ENCODE results near the gene UCP2.

Gene UCP2

DNA sequence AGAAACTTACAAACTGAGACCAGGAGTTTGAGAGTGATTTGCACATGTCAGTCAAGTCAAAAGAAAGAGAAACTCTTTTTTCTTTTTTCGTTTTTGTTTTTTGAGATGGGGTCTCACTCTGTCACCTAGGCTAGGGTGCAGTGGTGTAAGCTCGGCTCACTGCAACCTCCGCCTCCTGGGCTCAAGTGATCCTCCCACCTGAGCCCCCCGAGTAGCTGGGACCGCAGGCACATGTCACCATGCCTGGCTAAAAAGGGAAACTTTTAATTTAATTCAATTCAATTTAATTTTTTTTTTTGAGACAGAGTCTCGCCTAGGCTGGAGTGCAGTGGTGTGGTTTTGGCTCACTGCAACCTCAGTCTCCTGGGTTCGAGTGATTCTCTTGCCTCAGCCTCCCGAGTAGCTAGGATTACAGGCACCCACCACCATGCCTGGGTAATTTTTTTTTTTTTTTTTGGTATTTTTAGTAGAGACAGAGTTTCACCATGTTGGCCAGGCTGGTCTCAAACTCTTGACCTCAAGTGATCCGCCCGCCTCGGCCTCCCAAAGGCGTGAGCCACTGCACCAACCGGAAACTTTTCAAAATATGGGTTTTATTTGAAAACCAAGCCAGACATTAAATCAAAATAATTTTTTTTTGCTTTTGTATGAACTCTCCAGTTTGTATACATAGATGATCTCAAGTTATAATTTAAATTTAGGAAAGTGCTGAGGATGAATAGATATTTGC, 16.4 kb upstream of the UCP2 start:
- TF ChIP-seq, protein P1, sequence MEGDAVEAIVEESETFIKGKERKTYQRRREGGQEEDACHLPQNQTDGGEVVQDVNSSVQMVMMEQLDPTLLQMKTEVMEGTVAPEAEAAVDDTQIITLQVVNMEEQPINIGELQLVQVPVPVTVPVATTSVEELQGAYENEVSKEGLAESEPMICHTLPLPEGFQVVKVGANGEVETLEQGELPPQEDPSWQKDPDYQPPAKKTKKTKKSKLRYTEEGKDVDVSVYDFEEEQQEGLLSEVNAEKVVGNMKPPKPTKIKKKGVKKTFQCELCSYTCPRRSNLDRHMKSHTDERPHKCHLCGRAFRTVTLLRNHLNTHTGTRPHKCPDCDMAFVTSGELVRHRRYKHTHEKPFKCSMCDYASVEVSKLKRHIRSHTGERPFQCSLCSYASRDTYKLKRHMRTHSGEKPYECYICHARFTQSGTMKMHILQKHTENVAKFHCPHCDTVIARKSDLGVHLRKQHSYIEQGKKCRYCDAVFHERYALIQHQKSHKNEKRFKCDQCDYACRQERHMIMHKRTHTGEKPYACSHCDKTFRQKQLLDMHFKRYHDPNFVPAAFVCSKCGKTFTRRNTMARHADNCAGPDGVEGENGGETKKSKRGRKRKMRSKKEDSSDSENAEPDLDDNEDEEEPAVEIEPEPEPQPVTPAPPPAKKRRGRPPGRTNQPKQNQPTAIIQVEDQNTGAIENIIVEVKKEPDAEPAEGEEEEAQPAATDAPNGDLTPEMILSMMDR (IDR thresholded peaks at IDR 0.05; ENCODE audit: insufficient read depth, missing control alignments): no peak
- no peak for DNase-seq (ENCODE audit: insufficient read length, low spot score)
- no peak for FAIRE-seq

DNA sequence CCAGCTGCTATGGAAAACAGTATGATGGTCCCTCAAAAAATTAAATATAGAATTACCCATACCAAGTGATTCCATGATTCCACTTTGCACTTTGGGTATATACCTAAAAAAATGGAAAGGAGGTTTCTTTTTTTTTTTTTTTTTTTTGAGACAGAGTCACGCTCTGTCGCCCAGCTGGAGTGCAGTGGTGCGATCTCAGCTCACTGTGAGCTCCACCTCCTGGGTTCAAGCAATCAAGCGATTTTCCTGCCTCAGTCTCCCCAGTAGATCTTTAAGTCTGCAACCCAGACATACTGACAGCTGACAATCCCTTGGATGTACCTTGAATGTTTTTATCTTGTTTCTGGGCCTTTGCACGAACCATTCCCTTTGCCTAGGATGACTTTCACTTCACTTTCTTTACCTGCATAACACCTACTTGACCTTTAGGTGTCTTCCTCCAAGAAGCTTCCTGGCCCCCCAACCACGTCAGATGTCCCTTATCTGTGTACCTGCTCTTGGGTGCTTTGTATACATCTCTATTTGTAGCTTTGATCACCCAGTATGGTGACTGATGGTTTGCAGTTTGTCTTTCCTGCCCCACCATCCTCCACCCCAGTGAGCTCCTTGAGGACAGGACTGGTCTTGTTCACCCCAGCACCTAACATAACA, 14.6 kb upstream of the UCP2 start:
- TF ChIP-seq, protein P1 (IDR thresholded peaks at IDR 0.05; ENCODE audit: insufficient read depth, missing control alignments): no peak
- DNase-seq (ENCODE audit: insufficient read length, low spot score) (no peak), FAIRE-seq (no peak)

DNA sequence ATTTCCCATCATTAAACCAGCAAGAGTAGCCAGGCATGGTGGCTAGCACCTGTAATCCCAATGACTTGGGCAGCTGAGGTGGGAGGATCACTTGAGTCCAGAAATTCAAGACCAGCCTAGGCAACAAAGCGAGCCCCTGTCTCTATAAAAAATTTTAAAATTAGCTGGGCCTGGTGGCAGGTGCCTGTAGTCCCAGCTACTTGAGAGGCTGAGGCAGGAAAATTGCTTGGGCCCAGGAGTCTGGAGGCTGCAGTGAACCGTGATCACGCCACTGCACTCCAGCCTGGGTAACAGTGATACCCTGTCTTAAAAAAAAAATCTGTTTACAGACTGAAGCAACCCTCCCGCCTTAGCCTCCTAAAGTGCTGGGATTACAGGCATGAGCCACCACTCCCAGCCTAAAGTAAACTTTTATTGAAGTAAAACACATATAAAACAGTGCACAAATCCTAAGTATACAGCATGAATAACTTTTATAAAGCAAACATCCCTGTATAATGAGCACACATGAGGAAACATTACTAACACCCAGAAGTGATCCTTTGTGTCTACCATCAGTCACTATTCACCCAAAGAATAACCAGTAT, 13.6 kb upstream of the UCP2 start:
- FAIRE-seq (no peak), DNase-seq (ENCODE audit: insufficient read length, low spot score) (no peak)
- TF ChIP-seq, protein P1 (IDR thresholded peaks at IDR 0.05; ENCODE audit: insufficient read depth, missing control alignments): no peak

DNA sequence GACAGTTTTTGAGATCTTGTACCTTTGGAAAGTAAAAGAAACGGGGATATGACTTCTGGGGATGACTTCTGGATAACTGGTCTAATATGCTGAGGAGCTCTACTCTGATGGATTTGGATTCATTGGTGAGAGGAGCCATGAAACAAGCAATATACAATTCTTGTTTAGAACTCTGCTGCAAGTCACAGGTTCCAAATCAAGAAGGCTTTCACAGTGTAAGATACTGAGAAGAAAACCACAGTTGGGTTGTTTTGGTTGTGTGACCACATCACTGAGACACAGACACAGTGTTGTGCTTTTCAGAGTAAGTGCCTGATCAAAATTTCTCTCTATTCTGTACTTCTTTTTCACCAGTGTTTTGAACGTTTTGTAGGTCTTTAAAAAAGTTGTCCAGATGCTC, 13.1 kb upstream of the UCP2 start:
- no peak for DNase-seq (ENCODE audit: insufficient read length, low spot score)
- TF ChIP-seq, protein P1 (IDR thresholded peaks at IDR 0.05; ENCODE audit: insufficient read depth, missing control alignments): no peak
- FAIRE-seq: no peak

DNA sequence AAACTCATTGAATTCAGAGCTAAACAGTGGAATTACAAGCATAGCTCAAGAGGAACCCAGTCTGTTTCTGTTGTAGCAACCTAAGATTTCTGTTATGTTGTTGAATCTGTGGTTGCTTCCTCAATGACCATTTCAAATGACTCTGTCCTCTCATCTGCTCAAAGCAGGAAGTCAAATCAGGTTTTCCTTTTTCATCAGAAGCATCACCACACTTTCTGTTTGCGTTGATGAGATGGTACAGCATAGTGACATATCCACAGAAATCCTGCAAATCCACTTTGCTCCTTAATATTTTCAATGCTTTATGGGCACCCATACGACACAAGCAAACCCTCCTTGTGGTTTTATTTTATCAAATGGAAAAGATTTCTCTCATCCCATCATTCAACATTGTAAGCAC, 12.6 kb upstream of the UCP2 start:
- TF ChIP-seq, protein P1 (IDR thresholded peaks at IDR 0.05; ENCODE audit: insufficient read depth, missing control alignments): no peak
- FAIRE-seq (no peak), DNase-seq (ENCODE audit: insufficient read length, low spot score) (no peak)

DNA sequence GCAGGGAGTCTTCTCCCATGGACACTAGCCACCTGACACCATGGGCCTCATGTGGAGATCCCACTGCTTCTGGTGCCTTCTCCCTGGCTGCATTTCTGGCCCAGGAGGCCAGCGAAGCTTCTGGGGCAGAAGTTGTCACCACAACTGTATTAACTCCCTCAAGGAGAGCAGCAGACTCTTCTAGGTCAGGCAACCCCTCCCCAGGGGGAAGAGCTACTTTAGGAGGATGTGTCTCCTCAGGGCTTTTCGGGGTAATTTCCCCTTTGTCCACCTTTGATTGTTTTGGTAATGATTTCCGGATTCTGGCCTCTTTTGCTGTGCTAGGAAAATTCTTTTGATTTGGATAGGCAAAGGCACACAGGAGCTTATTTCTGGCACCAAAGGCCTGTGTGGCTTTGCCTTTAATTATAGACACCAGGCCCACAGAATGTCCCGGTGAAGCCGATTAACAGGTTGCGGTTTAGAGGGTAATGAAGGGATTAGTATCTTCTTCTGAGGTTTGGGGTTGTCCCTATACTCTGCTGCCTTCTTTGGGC, 8.9 kb upstream of the UCP2 start:
- FAIRE-seq: no peak
- TF ChIP-seq, protein P1 (IDR thresholded peaks at IDR 0.05; ENCODE audit: insufficient read depth, missing control alignments): no peak
- DNase-seq (ENCODE audit: insufficient read length, low spot score): no peak

All from D721Med (cell line).